ACC112 (cell line): ENCODE measurements around the gene GDE1.
"Not testable (repeated sequence)": the region's sequence is repeated elsewhere in the genome, so short reads cannot be mapped to it uniquely, and the experiment has no call there.

Experiments used
- H2AFZ ChIP-seq: fragments of 200-600 bp; sonication (generic); one replicate; pipeline ENCODE4 v1.6.0; 2017; ENCODE audit warnings: antibody characterized with exemption, low read length; ENCODE audit not compliant: unreplicated experiment
- H3K27ac ChIP-seq: fragments of 200-600 bp; sonication (generic); 2 replicates; pipeline ENCODE4 v1.5.1; 2014; ENCODE audit warnings: low read depth, mild to moderate bottlenecking, antibody characterized with exemption, low read length, moderate library complexity
- H3K27me3 ChIP-seq: fragments of 200-600 bp; sonication (generic); 2 replicates; pipeline ENCODE4 v1.6.1; 2014; ENCODE audit warnings: mild to moderate bottlenecking, antibody characterized with exemption, low read length, moderate library complexity, mixed read lengths; ENCODE audit not compliant: insufficient read depth
- H3K36me3 ChIP-seq: fragments of 200-600 bp; sonication (generic); 2 replicates; pipeline ENCODE4 v1.6.1; 2016; ENCODE audit warnings: mild to moderate bottlenecking, antibody characterized with exemption, low read length, moderate library complexity, mixed read lengths; ENCODE audit not compliant: insufficient read depth
- H3K4me1 ChIP-seq: fragments of 200-600 bp; sonication (generic); one replicate; pipeline ENCODE4 v1.6.1; 2016; ENCODE audit warnings: low read length, mixed read lengths; ENCODE audit not compliant: insufficient read depth, unreplicated experiment, control insufficient read depth
- H3K4me3 ChIP-seq: fragments of 200-600 bp; sonication (generic); 2 replicates; pipeline ENCODE4 v1.5.1; 2014; ENCODE audit warnings: mild to moderate bottlenecking, low read depth, low read length
- H3K79me2 ChIP-seq: fragments of 200-600 bp; sonication (generic); one replicate; pipeline ENCODE4 v1.6.0; 2016; ENCODE audit warnings: low read length; ENCODE audit not compliant: control insufficient read depth, unreplicated experiment, insufficient read depth

The GDE1 gene

GRCh38 chr16:19548144-19548543, 26.2 kb upstream of the GDE1 start:
- no peak overlapping the region for H3K27ac ChIP-seq
- H3K27me3 ChIP-seq: no peaks in the 10 kb centered on the region
- peaks cover 25% of the 10 kb centered on the region for H3K36me3 ChIP-seq
- no peaks in the 10 kb centered on the region for H3K79me2 ChIP-seq
- no peak overlapping the region for H2AFZ ChIP-seq
- H3K4me3 ChIP-seq: no peak overlapping the region
- H3K4me1 ChIP-seq: no peaks in the 10 kb centered on the region

GRCh38 chr16:19543278-19543996, 21.5 kb upstream of the GDE1 start:
- not testable (repeated sequence) for H3K27ac ChIP-seq, H3K27me3 ChIP-seq, H3K4me1 ChIP-seq, H2AFZ ChIP-seq, H3K79me2 ChIP-seq, H3K4me3 ChIP-seq
- H3K36me3 ChIP-seq: peaks cover 17% of the 10 kb centered on the region

- H3K27me3 ChIP-seq: no peaks in the 10 kb centered on the region
- no peak overlapping the region for H2AFZ ChIP-seq
- no peak overlapping the region for H3K27ac ChIP-seq
- H3K36me3 ChIP-seq: peaks cover 15% of the 10 kb centered on the region
- no peak overlapping the region for H3K4me3 ChIP-seq
- H3K4me1 ChIP-seq: no peaks in the 10 kb centered on the region
- H3K79me2 ChIP-seq: no peaks in the 10 kb centered on the region
Measured at GRCh38 chr16:19542138-19542821, 20.4 kb upstream of the GDE1 start.

GRCh38 chr16:19540241-19540970, 18.5 kb upstream of the GDE1 start:
- Histone ChIP-seq H3K4me1 (no peaks in the 10 kb centered on the region), H3K27ac (no peak overlapping the region), H3K4me3 (no peak overlapping the region), H3K79me2 (no peaks in the 10 kb centered on the region), H3K36me3 (peaks cover 18% of the 10 kb centered on the region), H3K27me3 (no peaks in the 10 kb centered on the region), H2AFZ (no peak overlapping the region)

GRCh38 chr16:19532601-19533000, 10.7 kb upstream of the GDE1 start:
- Histone ChIP-seq H3K4me3 (no peak overlapping the region), H3K4me1 (no peaks in the 10 kb centered on the region), H3K36me3 (peaks cover 26% of the 10 kb centered on the region), H3K27me3 (no peaks in the 10 kb centered on the region), H2AFZ (no peak overlapping the region), H3K79me2 (no peaks in the 10 kb centered on the region), H3K27ac (no peak overlapping the region)

- Histone ChIP-seq H2AFZ (no peak overlapping the region), H3K36me3 (peaks cover 22% of the 10 kb centered on the region), H3K79me2 (peaks cover 27% of the 10 kb centered on the region), H3K27me3 (no peaks in the 10 kb centered on the region), H3K27ac (no peak overlapping the region), H3K4me3 (no peak overlapping the region), H3K4me1 (peaks cover 13% of the 10 kb centered on the region)
Measured at GRCh38 chr16:19528666-19529065, 6.8 kb upstream of the GDE1 start.

- H3K27ac ChIP-seq: no peak overlapping the region
- H3K79me2 ChIP-seq: peaks cover 27% of the 10 kb centered on the region
- peaks cover 13% of the 10 kb centered on the region for H3K4me1 ChIP-seq
- peaks cover 15% of the 10 kb centered on the region for H3K36me3 ChIP-seq
- H3K4me3 ChIP-seq: no peak overlapping the region
- H2AFZ ChIP-seq: no peak overlapping the region
- no peaks in the 10 kb centered on the region for H3K27me3 ChIP-seq
Measured at GRCh38 chr16:19527161-19527560, 5.3 kb upstream of the GDE1 start.

GRCh38 chr16:19525385-19525723, 3.5 kb upstream of the GDE1 start:
- Histone ChIP-seq H3K27ac (no peak overlapping the region), H3K4me1 (peaks cover 18% of the 10 kb centered on the region), H3K4me3 (peak overlapping the region; percentile 98), H3K27me3 (no peaks in the 10 kb centered on the region), H2AFZ (peak overlapping the region; percentile 90), H3K79me2 (peaks cover 33% of the 10 kb centered on the region), H3K36me3 (peaks cover 13% of the 10 kb centered on the region)

- Histone ChIP-seq H3K4me3 (peak overlapping the region; percentile 98), H2AFZ (peak overlapping the region; percentile 90), H3K79me2 (peaks cover 38% of the 10 kb centered on the region), H3K27me3 (no peaks in the 10 kb centered on the region), H3K27ac (no peak overlapping the region), H3K4me1 (peaks cover 23% of the 10 kb centered on the region), H3K36me3 (peaks cover 13% of the 10 kb centered on the region)
Measured at GRCh38 chr16:19524616-19525384, 2.9 kb upstream of the GDE1 start.

- peaks cover 23% of the 10 kb centered on the region for H3K4me1 ChIP-seq
- no peaks in the 10 kb centered on the region for H3K27me3 ChIP-seq
- peak overlapping the region; percentile 98 for H3K4me3 ChIP-seq
- peaks cover 39% of the 10 kb centered on the region for H3K79me2 ChIP-seq
- peak overlapping the region; percentile 90 for H2AFZ ChIP-seq
- H3K36me3 ChIP-seq: peaks cover 13% of the 10 kb centered on the region
- peak overlapping the region; percentile 34; the same call in 1 of the 2 replicates for H3K27ac ChIP-seq
Measured at GRCh38 chr16:19524356-19524615, 2.4 kb upstream of the GDE1 start.
